HG02938 (cell line): ENCODE results near the gene HRH1.

Experiments used
- ATAC-seq: cut with Tn5 transposase; IDR thresholded peaks from one replicate; pipeline ENCODE4 v1.9.1; 2021; ENCODE audit warnings: mild to moderate bottlenecking, moderate library complexity; ENCODE audit not compliant: unreplicated experiment

HRH1 gene

GRCh38 chr3:11272906-11273574, 118.7 kb downstream of the HRH1 start:
- no peak for ATAC-seq

- no peak for ATAC-seq
These were observed 119.6 kb downstream of the HRH1 start for GRCh38 chr3:11273891-11274291.

GRCh38 chr3:11274566-11275142, 120.4 kb downstream of the HRH1 start:
- no peak for ATAC-seq

GRCh38 chr3:11275926-11276325, 121.6 kb downstream of the HRH1 start:
- ATAC-seq: no peak

- ATAC-seq: no peak
These were observed 122.6 kb downstream of the HRH1 start for GRCh38 chr3:11276901-11277300.

- ATAC-seq: no peak
These were observed 128.2 kb downstream of the HRH1 start for GRCh38 chr3:11282250-11283138.

- ATAC-seq: no peak
These were observed 128.8 kb downstream of the HRH1 start for GRCh38 chr3:11283139-11283475.

- ATAC-seq: no peak
These were observed 129.7 kb downstream of the HRH1 start for GRCh38 chr3:11284011-11284410.

- ATAC-seq: no peak
These were observed 131.2 kb downstream of the HRH1 start for GRCh38 chr3:11285471-11285870.

GRCh38 chr3:11287404-11287803, 133.1 kb downstream of the HRH1 start:
- no peak for ATAC-seq

GRCh38 chr3:11288021-11288491, 133.8 kb downstream of the HRH1 start:
- ATAC-seq: no peak

GRCh38 chr3:11288786-11289637, 134.7 kb downstream of the HRH1 start:
- ATAC-seq: peak; percentile 73

- no peak for ATAC-seq
These were observed 135.6 kb downstream of the HRH1 start for GRCh38 chr3:11289864-11290263.

- no peak for ATAC-seq
These were observed 136.7 kb downstream of the HRH1 start for GRCh38 chr3:11290743-11291680.

GRCh38 chr3:11291808-11292207, 137.5 kb downstream of the HRH1 start:
- no peak for ATAC-seq

GRCh38 chr3:11297126-11297525, 142.8 kb downstream of the HRH1 start:
- ATAC-seq: no peak

- peak; percentile 96 for ATAC-seq
These were observed 146.7 kb downstream of the HRH1 start for GRCh38 chr3:11300970-11301369.

GRCh38 chr3:11302444-11302843, 148.2 kb downstream of the HRH1 start:
- no peak for ATAC-seq

- ATAC-seq: no peak
These were observed 149.9 kb downstream of the HRH1 start for GRCh38 chr3:11304175-11304574.

GRCh38 chr3:11305509-11305908, 151.2 kb downstream of the HRH1 start:
- ATAC-seq: no peak
